ENCODE data around the gene PSG5.
"Not testable (repeated sequence)": the region's sequence is repeated elsewhere in the genome, so short reads cannot be mapped to it uniquely, and the experiment has no call there.

DNA sequence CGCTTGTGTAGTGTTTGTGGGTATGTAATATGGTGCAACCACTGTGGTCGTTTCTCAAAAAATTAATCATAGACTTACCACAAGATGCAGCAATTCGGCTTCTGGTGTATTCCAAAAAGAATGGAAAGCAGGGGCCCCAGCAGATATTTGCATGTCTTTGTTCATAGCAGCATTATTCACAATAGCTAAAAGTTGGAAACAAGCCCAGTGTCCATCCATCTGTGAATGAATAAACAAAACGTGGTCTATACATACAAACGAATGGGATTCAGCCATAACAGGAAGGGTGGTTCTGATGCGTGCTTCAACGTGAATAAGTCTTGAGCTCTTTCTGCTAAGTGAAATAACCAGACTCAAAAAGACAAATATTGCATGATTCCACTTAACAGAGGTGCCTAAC, 36.5 kb downstream of the PSG5 start:
- TF ChIP-seq EZH2 (IDR thresholded peaks at IDR 0.05; ENCODE audit: insufficient read depth, poor library complexity, severe bottlenecking); EZH2phosphoT487 (IDR thresholded peaks at IDR 0.05; ENCODE audit: insufficient read depth, low read depth): not testable (repeated sequence)
